Measurements from ENCODE around the gene KLLN.
"Not testable (repeated sequence)": the region's sequence is repeated elsewhere in the genome, so short reads cannot be mapped to it uniquely, and the experiment has no call there.

The KLLN gene

GRCh38 chr10:87860156-87860795, 3.1 kb downstream of the KLLN start:
- peak; percentile 41 for TF ChIP-seq CTCF (IDR thresholded peaks at IDR 0.05; ENCODE audit: low read depth, low read length)
- no peak overlapping the region for H3K4me3 ChIP-seq (replicated peaks in 1 of 2; ENCODE audit: low read depth in 2 of 2, low read length in 2 of 2)
- DNase-seq (ENCODE audit: low read depth in 2 of 2), result peak; percentile 68 to 76

- not testable (repeated sequence) for H3K4me3 ChIP-seq (replicated peaks in 1 of 2; ENCODE audit: low read depth in 2 of 2, low read length in 2 of 2); DNase-seq (ENCODE audit: low read depth in 2 of 2)
Measured at GRCh38 chr10:87855665-87856064, 7.7 kb downstream of the KLLN start.

GRCh38 chr10:87855247-87855646, 8.1 kb downstream of the KLLN start:
- DNase-seq (ENCODE audit: low read depth in 2 of 2), result not testable (repeated sequence)

GRCh38 chr10:87852089-87852488, 11.2 kb downstream of the KLLN start:
- no peak for TF ChIP-seq CTCF (IDR thresholded peaks at IDR 0.05; ENCODE audit: low read depth, low read length)
- H3K4me3 ChIP-seq (replicated peaks in 1 of 2; ENCODE audit: low read depth in 2 of 2, low read length in 2 of 2), result no peak overlapping the region
- DNase-seq (ENCODE audit: low read depth in 2 of 2), result no peak

More at GRCh38 chr10:87855247-87855646, 8.1 kb downstream of the KLLN start:
- H3K4me3 ChIP-seq (replicated peaks in 1 of 2; ENCODE audit: low read depth in 2 of 2, low read length in 2 of 2), result not testable (repeated sequence)

GRCh38 chr10:87850742-87851205, 12.6 kb downstream of the KLLN start:
- peak; percentile 77 to 83 for DNase-seq (ENCODE audit: low read depth in 2 of 2)
- TF ChIP-seq CTCF (IDR thresholded peaks at IDR 0.05; ENCODE audit: low read depth, low read length), result peak; percentile 72
- no peak overlapping the region for H3K4me3 ChIP-seq (replicated peaks in 1 of 2; ENCODE audit: low read depth in 2 of 2, low read length in 2 of 2)

GRCh38 chr10:87849001-87849400, 14.3 kb downstream of the KLLN start:
- no peak for DNase-seq (ENCODE audit: low read depth in 2 of 2)
- TF ChIP-seq CTCF (IDR thresholded peaks at IDR 0.05; ENCODE audit: low read depth, low read length), result no peak
- H3K4me3 ChIP-seq (replicated peaks in 1 of 2; ENCODE audit: low read depth in 2 of 2, low read length in 2 of 2), result no peak overlapping the region

- peak in 1 of 2 donors; percentile 53 for DNase-seq (ENCODE audit: low read depth in 2 of 2)
- TF ChIP-seq CTCF (IDR thresholded peaks at IDR 0.05; ENCODE audit: low read depth, low read length), result no peak
Measured at GRCh38 chr10:87847550-87847949, 15.8 kb downstream of the KLLN start.

GRCh38 chr10:87846711-87847110, 16.6 kb downstream of the KLLN start:
- DNase-seq (ENCODE audit: low read depth in 2 of 2); H3K4me3 ChIP-seq (replicated peaks in 1 of 2; ENCODE audit: low read depth in 2 of 2, low read length in 2 of 2): not testable (repeated sequence)

More at GRCh38 chr10:87847550-87847949, 15.8 kb downstream of the KLLN start:
- no peak overlapping the region for H3K4me3 ChIP-seq (replicated peaks in 1 of 2; ENCODE audit: low read depth in 2 of 2, low read length in 2 of 2)

All from cardiac fibroblast (primary cell).